NCI-H146 (cell line): Measurements from ENCODE around the gene COL5A1.

Experiments used
- DNase-seq: peaks from one replicate; lab custom pipeline; 2025; lab: John Stamatoyannopoulos, UW

Gene COL5A1

GRCh38 chr9:134626571-134627416, 14.8 kb upstream of the COL5A1 start:
- no peak for DNase-seq

GRCh38 chr9:134627417-134628353, 13.9 kb upstream of the COL5A1 start:
- no peak for DNase-seq

GRCh38 chr9:134628354-134628736, 13.3 kb upstream of the COL5A1 start:
- DNase-seq, result no peak

- DNase-seq, result no peak
Measured at GRCh38 chr9:134629061-134629585, 12.5 kb upstream of the COL5A1 start.

GRCh38 chr9:134629586-134630392, 11.8 kb upstream of the COL5A1 start:
- no peak for DNase-seq

GRCh38 chr9:134630393-134630790, 11.2 kb upstream of the COL5A1 start:
- no peak for DNase-seq

GRCh38 chr9:134630861-134631260, 10.7 kb upstream of the COL5A1 start:
- DNase-seq, result no peak

- DNase-seq, result no peak
Measured at GRCh38 chr9:134631881-134632280, 9.7 kb upstream of the COL5A1 start.

- no peak for DNase-seq
Measured at GRCh38 chr9:134632329-134632728, 9.3 kb upstream of the COL5A1 start.

- no peak for DNase-seq
Measured at GRCh38 chr9:134633362-134634142, 8.1 kb upstream of the COL5A1 start.

- DNase-seq, result no peak
Measured at GRCh38 chr9:134634176-134634575, 7.4 kb upstream of the COL5A1 start.

GRCh38 chr9:134634667-134635230, 6.9 kb upstream of the COL5A1 start:
- no peak for DNase-seq

GRCh38 chr9:134635351-134636148, 6.1 kb upstream of the COL5A1 start:
- DNase-seq, result no peak

GRCh38 chr9:134636149-134636507, 5.5 kb upstream of the COL5A1 start:
- no peak for DNase-seq

GRCh38 chr9:134637241-134637640, 4.4 kb upstream of the COL5A1 start:
- DNase-seq, result no peak

GRCh38 chr9:134637696-134638501, 3.7 kb upstream of the COL5A1 start:
- no peak for DNase-seq

- no peak for DNase-seq
Measured at GRCh38 chr9:134638502-134639090, 3.0 kb upstream of the COL5A1 start.

GRCh38 chr9:134639994-134640393, 1.6 kb upstream of the COL5A1 start:
- DNase-seq, result no peak
